GM21723 (cell line): ENCODE results near the gene GPR152.

Experiments used
- ATAC-seq: cut with Tn5 transposase; IDR thresholded peaks from one replicate; pipeline ENCODE4 v1.9.1; 2021; ENCODE audit warnings: mild to moderate bottlenecking, moderate library complexity; ENCODE audit not compliant: unreplicated experiment

GPR152 gene

DNA sequence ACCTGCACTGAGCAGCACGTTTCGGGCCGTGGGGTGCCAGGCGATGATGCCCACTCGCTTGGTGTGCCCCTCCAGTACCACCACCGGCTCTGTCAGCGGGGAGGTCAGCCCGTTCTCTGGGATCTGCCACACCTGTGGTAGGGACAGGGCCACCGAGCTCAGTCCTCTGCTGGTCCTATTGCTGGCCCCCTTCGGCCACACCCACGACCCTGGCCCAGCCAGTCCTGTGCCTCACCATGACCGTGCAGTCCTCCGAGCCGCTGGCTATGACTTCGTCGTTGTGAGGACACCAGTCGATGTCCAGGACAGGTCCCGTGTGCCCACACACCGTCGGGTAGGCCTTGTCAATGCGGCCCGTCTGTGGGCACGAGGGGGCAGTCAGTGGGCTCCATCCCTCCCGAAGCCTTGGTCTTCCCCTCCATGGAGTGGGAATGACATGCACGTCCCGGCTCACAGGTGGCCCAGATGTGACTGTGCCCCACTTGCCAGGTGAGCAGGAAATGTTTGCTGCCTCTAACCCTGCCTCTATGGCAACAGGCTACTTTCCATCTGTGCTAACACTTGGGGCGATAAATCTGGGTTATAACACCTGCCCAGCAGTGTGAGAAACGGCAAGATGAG is 10.7 kb downstream of the GPR152 start:
- no peak for ATAC-seq

DNA sequence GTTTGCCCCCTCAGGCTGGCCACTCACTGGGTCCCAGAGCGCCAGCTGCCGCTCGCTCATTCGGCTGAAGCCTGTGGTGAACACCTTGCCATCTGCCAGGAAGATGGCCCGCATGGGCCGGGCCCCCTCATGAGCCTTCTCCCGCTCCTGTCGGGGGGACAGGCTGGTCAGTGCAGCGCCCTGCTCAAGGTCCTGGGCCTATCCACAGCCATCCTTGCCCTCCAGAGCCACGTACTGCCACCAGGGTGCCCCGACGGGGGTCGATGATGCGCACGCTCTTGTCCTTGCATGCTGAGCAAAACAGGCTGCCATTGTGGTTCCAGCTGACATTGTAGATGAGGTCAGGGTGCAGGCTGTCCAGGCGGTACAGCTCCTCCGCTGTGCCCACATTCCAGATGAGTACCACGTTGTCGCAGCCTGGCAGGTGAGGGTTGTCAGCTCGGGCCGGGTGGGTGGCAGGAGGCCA is 11.4 kb downstream of the GPR152 start:
- ATAC-seq, result no peak

DNA sequence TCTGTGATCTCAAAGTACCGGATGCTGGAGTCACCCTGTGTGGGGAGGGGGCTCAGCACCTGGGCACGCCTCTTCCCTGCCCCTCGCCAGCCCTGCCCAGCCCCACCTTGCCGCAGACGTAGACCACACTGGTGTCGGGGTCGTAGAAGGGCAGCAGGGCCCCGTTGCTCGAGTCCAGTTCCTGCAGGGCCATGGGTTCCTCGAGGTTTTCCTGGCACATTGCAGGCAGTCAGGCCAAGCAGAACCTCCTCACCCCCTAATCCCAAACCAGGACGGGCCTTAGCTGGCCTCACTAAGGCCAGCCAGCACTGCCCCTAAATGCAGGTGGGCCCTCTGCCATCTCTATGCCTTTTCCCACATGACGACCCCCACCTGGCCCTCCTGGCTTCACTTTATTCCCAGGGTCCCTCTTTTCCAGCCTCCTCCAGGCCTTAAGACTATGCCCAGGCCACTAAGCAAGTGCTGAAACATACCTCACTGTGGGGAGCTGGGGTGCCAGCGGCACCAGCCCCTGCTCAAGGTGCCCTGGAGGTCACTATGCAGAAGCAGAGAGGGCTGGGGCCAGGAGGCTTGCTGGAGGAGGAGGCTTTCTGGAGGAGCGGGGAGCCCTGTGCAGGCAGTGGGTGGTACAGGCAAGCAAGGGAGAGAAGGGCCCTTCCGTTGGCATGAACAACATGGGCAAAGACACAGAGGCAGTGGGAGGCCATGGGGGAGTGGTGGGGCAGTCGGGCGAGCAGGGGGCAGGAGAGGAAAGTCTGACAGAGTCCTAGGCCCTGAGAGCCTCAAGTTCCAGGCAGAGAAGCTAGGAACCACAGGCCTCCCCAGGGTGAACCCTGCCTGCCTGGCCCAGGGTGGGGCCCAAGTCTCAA is 12.1 kb downstream of the GPR152 start:
- ATAC-seq, result no peak

DNA sequence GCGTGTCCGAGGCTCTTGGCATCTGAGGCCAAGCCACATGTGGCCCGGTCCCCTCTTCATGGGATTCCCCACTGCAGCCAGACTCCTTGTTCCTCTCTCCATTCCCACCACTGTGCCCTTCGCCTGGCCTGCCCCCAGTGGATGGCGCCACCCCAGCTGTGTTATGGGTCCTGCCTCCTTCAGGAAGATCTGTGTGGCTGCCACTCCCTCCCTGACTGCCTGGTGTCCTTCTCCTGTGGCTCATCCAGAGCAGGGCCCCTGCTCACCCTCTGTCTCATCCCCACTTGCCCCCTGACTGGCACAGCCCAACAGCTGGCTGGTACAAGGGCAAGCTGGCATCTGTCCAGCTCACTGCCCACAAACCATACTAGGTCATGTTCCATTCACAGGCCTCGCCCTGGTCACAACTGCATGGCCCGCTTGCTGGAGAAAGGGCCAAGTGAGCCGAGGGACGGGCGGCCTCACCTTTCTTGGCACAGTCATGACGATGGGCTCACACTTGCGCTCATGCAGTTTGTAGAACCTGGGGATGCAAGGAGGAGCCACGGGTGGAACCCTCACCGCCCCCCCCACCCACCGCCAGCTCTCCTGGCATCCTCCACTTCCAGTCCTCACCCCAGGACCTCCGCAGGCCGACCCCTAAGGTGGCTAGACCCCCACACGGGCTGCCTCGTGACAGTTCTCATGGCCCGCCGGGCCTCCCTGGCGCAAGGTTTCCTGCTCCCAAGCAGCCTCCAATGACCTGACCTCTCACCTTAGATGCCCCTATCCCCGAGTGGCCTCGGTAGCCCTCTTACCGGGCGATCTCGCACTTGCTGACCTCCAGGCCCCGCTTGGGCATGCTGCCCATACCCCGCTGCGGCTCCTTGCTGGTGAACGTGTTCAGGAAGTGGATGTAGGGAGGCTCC is 13.0 kb downstream of the GPR152 start:
- no peak for ATAC-seq

DNA sequence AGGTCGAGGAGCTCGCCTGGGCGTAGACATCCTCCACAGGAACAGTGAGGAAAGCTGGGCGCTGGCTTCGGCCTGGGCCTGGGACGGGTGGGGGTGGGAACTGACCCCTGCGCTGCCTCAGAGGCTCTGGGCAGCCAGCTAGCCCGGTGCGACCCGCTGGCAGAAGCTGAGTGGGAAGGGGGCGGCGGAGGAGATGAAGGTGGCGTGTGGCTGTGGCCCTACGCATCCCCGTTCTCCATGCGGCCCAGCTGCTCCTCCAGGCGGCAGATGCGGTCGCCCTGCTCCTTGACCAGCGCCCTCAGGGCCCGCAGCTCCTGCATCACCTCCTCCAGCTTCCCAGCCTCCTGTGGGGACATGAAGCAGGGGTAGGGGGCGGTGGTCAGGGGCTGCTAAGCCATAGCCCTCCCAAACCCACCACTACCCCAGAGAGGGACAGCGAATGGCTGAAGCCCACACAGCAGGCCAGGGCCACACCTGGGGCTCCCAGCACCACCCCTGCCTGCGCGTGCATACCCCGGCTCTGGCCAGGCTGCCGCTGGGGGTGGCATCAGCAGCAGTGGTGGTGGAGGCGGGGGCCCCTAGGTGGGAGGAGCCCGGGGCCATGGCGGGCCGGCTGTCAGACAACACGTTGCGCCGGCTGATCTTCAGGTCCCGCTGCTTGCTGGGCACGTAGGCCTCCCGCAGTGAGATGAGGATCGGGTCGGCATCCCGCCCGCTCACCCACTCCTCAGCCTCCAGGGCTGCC is 14.2 kb downstream of the GPR152 start:
- no peak for ATAC-seq

DNA sequence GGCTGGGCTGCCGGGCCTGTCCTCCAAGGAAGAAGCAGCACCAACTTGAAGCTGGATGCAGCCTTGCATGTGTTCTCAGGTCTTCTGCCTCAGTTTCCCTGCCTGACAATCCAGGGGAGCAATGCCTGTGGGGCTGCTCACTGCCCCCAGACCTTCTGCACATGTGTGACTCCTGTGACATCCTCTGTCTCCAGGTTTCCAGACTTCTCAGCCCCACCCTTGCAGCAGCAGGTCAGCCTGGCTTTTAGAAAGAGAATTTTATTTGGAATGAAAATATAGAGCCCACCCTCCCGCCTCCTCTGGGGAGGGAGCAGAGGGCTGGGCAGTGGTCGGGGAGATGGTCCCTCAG is 14.7 kb downstream of the GPR152 start:
- ATAC-seq, result no peak

DNA sequence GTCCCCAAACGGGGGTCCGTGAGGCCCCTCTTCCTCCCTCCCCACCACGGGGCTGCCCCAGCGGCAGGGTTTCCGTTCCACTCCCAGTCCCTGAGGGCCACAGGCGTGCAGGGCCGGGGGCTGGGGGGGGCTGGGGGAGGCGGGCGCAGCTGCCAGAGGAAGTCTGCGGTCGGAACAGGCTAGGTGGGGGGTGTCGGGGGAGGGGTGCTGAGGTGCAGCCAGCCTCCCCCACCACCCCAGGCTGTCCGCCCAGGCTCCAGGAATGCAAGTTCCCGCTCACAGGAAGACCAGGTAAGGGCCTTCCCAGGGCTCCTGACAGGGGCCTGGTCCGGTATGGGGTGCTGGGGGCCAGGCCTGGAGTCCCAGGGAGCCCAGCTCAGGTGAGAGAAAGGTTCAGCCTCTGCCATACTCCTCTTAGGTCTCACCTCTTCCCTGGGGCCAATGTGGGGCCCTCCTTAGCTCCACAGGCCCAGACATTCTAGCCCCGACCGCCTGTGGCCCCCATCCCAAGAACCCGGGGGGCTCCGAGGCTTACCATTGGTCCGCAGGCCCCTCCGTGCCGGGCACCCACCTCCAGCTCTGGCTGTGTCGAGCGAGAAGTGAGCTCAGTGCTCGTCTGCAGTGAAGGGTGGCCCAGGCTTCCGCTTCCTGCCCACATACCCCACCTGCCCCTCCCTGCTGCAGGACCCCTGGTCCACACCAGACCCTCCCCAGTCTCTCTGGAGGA is 15.3 kb downstream of the GPR152 start, which contains the start of gene PTPRCAP:
Gene PTPRCAP, minus strand, starts transcription at position 601 of the 727 bp plus-strand sequence. Its CDS starts 63 bp downstream, at position 538.
- ATAC-seq, result no peak

DNA sequence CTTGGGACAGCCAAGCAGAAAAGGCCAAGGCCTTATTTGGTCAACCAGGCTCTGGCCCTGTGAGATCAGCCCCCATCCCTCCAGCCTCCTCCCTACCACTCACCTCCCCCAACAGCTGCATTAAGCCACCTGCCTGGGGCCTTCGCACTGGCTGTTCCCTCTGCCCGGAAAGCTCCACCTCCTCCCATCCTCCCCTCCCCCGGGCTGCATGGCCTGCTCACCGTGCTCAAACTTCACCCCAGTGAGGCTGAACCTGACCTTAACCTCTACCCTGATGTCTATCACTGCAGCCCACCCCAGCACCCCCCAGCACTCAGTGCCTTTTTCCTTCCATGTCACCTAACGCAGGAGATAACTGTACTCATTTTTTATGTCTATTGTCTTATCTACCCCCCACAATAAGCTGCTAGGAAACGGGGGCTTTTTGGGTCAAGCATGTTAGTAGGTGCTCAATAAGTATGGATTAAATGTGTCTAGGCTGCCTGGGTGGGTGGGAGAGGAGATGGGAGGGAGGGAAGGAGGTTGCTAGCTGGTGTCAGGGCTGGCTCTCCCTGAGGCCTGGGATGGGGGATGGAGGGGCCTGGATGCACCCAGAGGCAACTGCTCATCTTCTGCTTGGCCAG is 16.0 kb downstream of the GPR152 start:
- peak; percentile 33 for ATAC-seq

DNA sequence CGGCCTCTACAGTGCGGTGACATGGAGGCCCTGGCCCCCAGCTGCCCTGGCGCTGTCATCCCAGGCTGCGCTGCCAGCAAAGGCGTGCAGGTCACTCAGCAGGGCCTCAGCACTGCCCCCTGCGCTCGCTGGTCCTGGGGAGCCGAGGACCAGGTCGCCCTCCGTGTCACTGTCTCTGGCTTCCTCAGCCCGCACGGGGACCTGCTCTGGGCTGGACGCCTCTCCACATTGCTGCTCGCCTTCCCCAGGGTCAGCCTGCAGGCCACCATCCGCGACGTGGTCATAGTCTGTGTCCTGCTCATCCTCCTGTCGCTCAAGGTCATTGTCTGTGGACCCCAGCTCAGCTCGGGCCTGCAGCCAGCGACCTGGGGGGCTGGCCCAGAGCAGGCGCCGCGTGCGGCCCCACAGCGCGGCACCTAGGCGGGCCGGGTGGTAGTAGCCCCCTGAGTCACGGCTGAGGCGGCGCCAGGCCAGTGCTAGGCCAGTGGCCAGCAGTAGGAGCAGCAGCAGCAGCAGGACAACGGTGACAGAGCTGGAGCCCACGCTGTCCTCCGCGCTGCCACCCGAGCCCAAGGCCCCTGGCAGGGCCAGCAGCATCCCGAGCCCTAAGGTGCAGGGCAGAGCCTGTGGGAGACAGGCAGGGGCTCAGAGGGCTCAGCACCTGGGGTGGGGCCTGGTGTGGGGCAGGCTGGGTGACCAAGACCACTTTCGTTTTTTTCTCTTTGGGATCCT is 16.6 kb downstream of the GPR152 start:
- no peak for ATAC-seq

DNA sequence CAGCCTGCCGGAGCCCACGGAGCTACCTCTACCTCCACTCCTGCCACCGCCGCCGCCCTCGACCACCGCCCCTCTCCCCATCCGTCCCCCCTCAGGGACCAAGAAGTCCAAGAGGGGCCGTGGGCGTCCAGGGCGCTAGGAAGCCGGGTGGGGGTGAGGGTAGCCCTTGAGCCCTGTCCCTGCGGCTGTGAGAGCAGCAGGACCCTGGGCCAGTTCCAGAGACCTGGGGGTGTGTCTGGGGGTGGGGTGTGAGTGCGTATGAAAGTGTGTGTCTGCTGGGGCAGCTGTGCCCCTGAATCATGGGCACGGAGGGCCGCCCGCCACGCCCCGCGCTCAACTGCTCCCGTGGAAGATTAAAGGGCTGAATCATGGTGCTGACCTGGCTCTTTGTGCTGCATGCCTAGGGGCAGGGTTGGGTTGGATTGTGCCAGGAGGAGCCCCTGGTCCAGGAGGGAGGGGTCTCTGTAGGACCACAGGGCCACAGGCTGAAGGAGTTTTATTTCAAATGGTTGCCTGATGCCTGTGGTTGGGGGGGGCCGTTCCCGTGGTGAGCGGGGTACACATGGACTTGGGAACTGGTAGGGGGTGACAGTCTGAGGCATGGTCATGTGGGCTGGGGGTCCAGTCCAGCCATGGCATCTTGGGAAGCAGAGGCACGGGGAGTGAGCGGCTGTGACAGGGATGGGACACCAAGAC is 17.4 kb downstream of the GPR152 start:
- no peak for ATAC-seq

DNA sequence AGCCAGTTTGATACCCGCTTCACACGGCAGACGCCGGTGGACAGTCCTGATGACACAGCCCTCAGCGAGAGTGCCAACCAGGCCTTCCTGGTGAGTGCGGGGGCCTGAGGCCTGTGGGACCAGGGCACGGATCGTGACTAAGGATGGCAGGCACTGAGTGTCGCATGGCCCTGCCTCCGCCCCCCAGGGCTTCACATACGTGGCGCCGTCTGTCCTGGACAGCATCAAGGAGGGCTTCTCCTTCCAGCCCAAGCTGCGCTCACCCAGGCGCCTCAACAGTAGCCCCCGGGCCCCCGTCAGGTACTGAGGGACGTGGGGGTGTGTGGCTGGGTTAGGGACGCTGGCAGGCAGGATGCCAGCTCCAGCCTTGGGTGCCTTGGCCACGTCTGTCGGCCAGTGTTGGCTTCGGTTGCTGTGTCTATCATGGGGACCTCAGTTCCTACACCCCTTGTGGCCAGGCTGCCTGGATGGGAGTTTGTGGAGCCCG is 18.1 kb downstream of the GPR152 start:
- ATAC-seq, result no peak

DNA sequence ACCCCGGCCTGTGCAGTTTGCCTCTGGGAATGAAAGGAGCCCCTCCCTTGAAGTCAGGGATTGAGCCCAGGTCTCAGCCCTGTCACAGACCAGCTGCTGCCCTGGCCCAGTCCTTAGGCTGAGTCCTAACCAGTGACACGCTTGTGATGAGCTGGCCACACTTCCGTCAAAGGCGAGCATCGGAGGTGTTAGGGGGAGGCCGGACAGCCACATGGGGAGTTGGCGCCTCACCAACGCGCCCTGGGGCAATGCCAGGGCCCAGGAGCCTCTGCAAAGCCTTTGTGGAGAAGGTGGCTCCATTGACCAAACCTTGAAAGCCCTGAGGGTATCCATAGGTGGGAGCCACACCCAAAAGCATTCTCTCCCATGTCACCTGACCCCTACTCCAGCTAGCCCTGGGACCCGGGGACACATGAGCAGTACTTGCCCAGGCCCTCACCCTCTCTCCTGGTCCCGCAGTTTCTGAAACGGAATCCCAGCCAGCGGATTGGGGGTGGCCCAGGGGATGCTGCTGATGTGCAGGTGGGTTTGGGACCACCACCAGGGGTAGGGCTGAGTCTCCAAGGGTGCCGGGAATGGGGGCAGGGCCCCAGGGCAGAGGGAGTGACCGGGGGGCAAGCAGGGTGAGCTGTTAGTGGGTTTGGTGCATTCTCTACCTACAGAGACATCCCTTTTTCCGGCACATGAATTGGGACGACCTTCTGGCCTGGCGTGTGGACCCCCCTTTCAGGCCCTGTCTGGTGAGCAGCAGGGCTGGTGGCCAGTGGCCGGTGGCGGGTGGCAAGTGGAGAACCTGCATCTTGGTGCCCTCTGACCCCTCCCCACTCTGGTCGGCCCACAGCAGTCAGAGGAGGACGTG is 18.8 kb downstream of the GPR152 start:
- ATAC-seq, result no peak

DNA sequence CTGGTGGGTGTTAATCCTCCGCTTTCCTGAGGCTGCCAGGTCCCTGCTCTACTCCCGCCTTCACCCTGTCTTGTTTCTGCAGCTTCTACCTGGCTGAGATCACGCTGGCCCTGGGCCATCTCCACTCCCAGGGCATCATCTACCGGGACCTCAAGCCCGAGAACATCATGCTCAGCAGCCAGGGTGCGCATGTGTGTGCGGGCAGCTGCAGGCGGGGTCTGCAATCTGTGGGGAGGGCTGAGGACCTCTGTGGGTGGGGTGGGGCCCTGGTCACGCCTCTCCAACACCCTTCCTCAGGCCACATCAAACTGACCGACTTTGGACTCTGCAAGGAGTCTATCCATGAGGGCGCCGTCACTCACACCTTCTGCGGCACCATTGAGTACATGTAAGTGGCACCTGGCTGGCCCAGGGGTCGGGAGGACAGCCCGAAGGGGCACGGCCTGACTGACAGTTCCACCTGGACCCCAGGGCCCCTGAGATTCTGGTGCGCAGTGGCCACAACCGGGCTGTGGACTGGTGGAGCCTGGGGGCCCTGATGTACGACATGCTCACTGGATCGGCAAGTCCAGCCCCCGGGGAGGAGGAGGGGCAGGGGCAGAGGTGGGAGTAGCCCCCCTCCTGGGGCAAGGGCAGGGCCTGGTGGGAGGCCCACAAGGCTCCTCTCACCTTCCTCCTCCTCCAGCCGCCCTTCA is 19.7 kb downstream of the GPR152 start:
- ATAC-seq, result no peak

DNA sequence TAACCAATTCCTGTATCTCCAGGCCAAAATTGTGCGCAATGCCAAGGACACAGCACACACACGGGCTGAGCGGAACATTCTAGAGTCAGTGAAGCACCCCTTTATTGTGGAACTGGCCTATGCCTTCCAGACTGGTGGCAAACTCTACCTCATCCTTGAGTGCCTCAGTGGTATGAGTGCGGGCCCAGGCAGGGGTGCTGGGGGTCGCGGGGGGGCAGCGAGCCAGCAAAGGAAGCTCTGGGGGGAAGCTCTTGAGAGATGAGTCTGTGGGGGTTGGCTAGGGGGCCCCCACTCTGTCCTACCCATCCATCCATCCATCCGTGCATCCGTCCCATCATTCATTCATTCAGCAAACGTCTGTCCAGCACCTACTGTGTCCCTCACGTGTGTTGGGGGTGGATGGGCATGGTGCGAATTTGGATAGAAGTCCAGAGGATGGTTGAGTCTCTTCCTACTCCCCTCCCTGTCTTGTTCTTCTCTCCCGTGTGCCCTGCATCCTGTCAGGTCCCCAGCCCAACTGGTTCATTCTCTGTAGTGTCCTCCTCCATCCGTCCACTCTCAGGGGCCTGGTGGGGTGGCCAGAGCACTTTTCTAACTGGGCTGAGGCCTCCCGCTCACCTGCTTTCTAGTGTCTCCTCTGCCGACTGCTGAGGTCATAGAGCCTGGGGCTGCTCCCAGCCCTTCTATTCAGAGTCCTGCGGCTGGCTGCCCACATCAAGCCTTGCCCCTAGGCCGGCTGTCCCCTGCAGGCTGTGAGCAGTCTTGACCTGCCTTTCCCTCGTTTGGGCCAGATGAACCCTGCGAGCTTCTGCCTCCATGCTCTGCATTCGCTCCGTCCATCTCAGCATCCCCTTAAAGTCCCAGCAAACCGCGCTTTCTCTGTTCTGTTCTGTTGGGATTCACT is 20.9 kb downstream of the GPR152 start:
- no peak for ATAC-seq

DNA sequence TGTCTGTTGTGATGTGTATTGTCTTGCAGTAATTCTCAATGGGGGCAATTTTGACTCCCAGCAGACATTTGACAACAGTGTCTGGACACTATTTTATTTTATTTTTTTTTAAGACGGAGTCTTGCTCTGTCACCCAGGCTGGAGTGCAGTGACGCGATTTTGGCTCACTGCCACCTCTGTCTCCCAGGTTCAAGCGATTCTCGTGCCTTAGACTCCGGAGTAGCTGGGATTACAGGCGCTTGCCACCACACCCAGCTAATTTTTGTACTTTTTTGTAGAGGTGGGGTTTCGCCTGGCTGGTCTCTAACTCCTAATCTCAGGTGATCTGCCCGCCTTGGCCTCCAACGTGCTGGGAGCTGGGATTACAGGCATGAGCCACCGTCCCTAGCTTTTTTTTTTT is 22.8 kb downstream of the GPR152 start:
- ATAC-seq, result no peak
